Naive thymus-derived CD8-positive, alpha-beta T cell (primary cell): Measurements from ENCODE around the gene CERCAM. TPM values are rescaled to one million over a fixed set of nuclear protein-coding genes. Genes with fewer than 3 reads are reported as not detected.
"Not testable (repeated sequence)": the region's sequence is repeated elsewhere in the genome, so short reads cannot be mapped to it uniquely, and the experiment has no call there.

Experiments
- ATAC-seq, 2 donors: fragments of 150-1000 bp; cut with Tn5 transposase in 1 of 2; sonication (Bioruptor Pico), chemical (Tn5 transposase) in 1 of 2; 1 replicate in 1 of 2; 2 replicates in 1 of 2; pipeline ENCODE4 v1.10.0; 2021; ENCODE audit warnings: mild to moderate bottlenecking in 2 of 2, moderate library complexity in 2 of 2
- POLR2A ChIA-PET: fragments of 350-600 bp; sonication (Branson Sonifier 250); formaldehyde crosslinking; loops from one replicate; lab custom pipeline; 2021; ENCODE audit warnings: antibody characterized with exemption; lab: Charles Lee
- DNase-seq, 10 donors: peaks; one replicate each; pipeline versions ENCODE4 v3.0.0 to v3.0.0-alpha.2; 2020 to 2022
- H3K27ac Mint-ChIP-seq, 10 donors: one replicate each; pipeline ENCODE4 v1.8.0; 2020 to 2022; ENCODE audit warnings: mild to moderate bottlenecking in 10 of 10, mixed read lengths in 10 of 10, moderate library complexity in 4 of 10, inconsistent platforms in 1 of 10
- H3K27me3 Mint-ChIP-seq, 5 donors: one replicate each; pipeline ENCODE4 v1.8.0; 2021 to 2022; ENCODE audit warnings: mixed read lengths in 5 of 5
- H3K36me3 Mint-ChIP-seq, 3 donors: one replicate each; pipeline ENCODE4 v1.8.0; 2020 to 2022; ENCODE audit warnings: mixed read lengths in 3 of 3, mild to moderate bottlenecking in 2 of 3, inconsistent platforms in 1 of 3
- H3K4me1 Mint-ChIP-seq, 4 donors: one replicate each; pipeline ENCODE4 v1.8.0; 2021 to 2022; ENCODE audit warnings: mixed read lengths in 4 of 4
- H3K4me3 Mint-ChIP-seq, 10 donors: one replicate each; pipeline ENCODE4 v1.8.0; 2020 to 2022; ENCODE audit warnings: mild to moderate bottlenecking in 10 of 10, mixed read lengths in 10 of 10, moderate library complexity in 6 of 10, inconsistent platforms in 1 of 10
- H3K9me3 Mint-ChIP-seq, 9 donors: one replicate each; pipeline ENCODE4 v1.8.0; 2020 to 2022; ENCODE audit warnings: mixed read lengths in 9 of 9, mild to moderate bottlenecking in 3 of 9, inconsistent platforms in 1 of 9, moderate library complexity in 1 of 9
- polyA plus RNA-seq, 3 donors: library from polyadenylated mRNA; unstranded; fragments of 300-500 nt; fragmentation: Illumina TruSeq; gene quantifications; one replicate each; pipeline ENCODE4 v1.2.3, GENCODE V29; 2021
- total RNA-seq, 8 experiments: library from RNA in 2 of 8; stranded (reverse) in 2 of 8; gene quantifications; one replicate each; pipeline ENCODE4 v1.2.3 and lab custom pipeline; 2021 to 2026

CERCAM gene
- total and polyA plus RNA-seq, 5 experiments from 2014 or later = 0.14 to 1.7 (median 0.90) TPM

GRCh38 chr9:128412120-128412790 is 8.4 kb upstream of the CERCAM start:
- Mint-ChIP-seq H3K4me1 (no peaks in the 10 kb centered on the region), H3K27me3 (peaks cover 28 to 69% (median 46%) of the 10 kb centered on the region in 5 donors), H3K27ac (no peak overlapping the region), H3K9me3 (no peaks in the 10 kb centered on the region), H3K36me3 (peaks cover 0 to 2% (median 0%) of the 10 kb centered on the region in 3 donors), H3K4me3 (no peak overlapping the region)
- DNase-seq (peak in 7 of 10 donors; percentile 27 to 53 (median 37)), ATAC-seq (peak; percentile 53 to 66)
- POLR2A ChIA-PET = interaction anchor here (0.5 kb wide), 1 partner anchor 19 kb away, joined by 3 read pairs; no protein-coding TSS in a partner anchor

GRCh38 chr9:128413728-128414127 is 6.9 kb upstream of the CERCAM start:
- H3K27ac Mint-ChIP-seq, H3K4me3 Mint-ChIP-seq, DNase-seq, POLR2A ChIA-PET, H3K4me1 Mint-ChIP-seq, ATAC-seq, H3K36me3 Mint-ChIP-seq, H3K9me3 Mint-ChIP-seq: not testable (repeated sequence)
- peaks cover 28 to 70% (median 42%) of the 10 kb centered on the region in 5 donors for H3K27me3 Mint-ChIP-seq

- Mint-ChIP-seq H3K27me3 (peaks cover 28 to 74% (median 47%) of the 10 kb centered on the region in 5 donors), H3K27ac (no peak overlapping the region), H3K36me3 (peaks cover 0 to 2% (median 0%) of the 10 kb centered on the region in 3 donors), H3K9me3 (no peaks in the 10 kb centered on the region), H3K4me1 (peaks cover 0 to 7% (median 7%) of the 10 kb centered on the region in 4 donors), H3K4me3 (no peak overlapping the region)
- DNase-seq (no peak), ATAC-seq (no peak)
- POLR2A ChIA-PET = no interaction called here
Measured at GRCh38 chr9:128414461-128414860, 6.2 kb upstream of the CERCAM start.

DNA sequence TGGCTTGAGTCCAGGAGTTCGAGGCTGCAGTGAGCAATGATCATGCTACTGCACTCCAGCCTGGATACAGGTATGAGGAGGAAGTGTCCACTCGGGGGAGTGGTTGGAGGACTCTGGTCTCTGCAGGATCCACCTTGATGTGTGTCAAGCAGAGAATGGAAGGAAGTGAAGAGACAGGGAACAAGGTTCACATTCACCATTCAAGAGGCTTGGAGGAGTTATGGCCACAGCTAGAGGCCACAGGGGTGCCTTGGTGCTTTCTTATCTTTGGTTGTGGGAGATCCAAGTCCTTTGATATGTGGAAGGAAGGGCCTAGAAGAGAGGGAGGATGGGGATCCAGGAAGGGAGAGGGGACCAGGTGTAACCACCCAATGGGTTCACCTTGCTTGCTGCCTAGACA is 5.4 kb upstream of the CERCAM start:
- ATAC-seq = no peak
- Mint-ChIP-seq H3K27ac (peak overlapping the region in 2 of 10 donors; percentile 11 to 30), H3K27me3 (peaks cover 28 to 67% (median 40%) of the 10 kb centered on the region in 5 donors), H3K9me3 (no peaks in the 10 kb centered on the region), H3K36me3 (peaks cover 0 to 2% (median 0%) of the 10 kb centered on the region in 3 donors), H3K4me1 (peaks cover 0 to 13% (median 13%) of the 10 kb centered on the region in 4 donors), H3K4me3 (no peak overlapping the region)
- POLR2A ChIA-PET = no interaction called here
- no peak for DNase-seq

DNA sequence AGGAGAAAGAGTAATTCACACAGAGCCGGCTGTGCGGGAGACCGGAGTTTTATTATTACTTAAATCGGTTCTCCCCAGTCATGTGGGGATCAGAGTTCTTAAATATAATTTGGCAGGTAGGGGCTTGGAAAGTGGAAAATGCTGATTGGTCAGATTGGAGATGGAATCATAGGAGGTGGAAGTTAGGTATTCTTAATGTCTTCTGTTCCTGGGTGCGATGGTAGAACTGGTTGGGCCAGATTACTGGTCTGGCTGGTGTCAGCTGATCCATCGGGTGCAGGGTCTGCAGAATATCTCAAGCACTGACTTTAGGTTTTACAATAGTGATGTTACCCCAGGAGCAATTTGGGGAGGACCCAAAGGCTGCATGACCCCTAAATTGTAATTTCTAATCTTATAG is 4.6 kb upstream of the CERCAM start:
- POLR2A ChIA-PET = no interaction called here
- Mint-ChIP-seq H3K27ac (peak overlapping the region in 1 of 10 donors; percentile 47), H3K36me3 (peaks cover 0 to 2% (median 0%) of the 10 kb centered on the region in 3 donors), H3K27me3 (peaks cover 27 to 64% (median 40%) of the 10 kb centered on the region in 5 donors), H3K4me1 (peaks cover 0 to 13% (median 13%) of the 10 kb centered on the region in 4 donors), H3K4me3 (no peak overlapping the region), H3K9me3 (no peaks in the 10 kb centered on the region)
- DNase-seq = no peak
- no peak for ATAC-seq

GRCh38 chr9:128416432-128417019 is 4.1 kb upstream of the CERCAM start:
- Mint-ChIP-seq H3K27me3 (peaks cover 22 to 59% (median 35%) of the 10 kb centered on the region in 5 donors), H3K36me3 (peaks cover 0 to 2% (median 0%) of the 10 kb centered on the region in 3 donors), H3K4me1 (peaks cover 0 to 13% (median 13%) of the 10 kb centered on the region in 4 donors), H3K4me3 (peak overlapping the region in 1 of 10 donors; percentile 20), H3K27ac (no peak overlapping the region), H3K9me3 (no peaks in the 10 kb centered on the region)
- no peak for DNase-seq
- no peak for ATAC-seq
- POLR2A ChIA-PET = no interaction called here

DNA sequence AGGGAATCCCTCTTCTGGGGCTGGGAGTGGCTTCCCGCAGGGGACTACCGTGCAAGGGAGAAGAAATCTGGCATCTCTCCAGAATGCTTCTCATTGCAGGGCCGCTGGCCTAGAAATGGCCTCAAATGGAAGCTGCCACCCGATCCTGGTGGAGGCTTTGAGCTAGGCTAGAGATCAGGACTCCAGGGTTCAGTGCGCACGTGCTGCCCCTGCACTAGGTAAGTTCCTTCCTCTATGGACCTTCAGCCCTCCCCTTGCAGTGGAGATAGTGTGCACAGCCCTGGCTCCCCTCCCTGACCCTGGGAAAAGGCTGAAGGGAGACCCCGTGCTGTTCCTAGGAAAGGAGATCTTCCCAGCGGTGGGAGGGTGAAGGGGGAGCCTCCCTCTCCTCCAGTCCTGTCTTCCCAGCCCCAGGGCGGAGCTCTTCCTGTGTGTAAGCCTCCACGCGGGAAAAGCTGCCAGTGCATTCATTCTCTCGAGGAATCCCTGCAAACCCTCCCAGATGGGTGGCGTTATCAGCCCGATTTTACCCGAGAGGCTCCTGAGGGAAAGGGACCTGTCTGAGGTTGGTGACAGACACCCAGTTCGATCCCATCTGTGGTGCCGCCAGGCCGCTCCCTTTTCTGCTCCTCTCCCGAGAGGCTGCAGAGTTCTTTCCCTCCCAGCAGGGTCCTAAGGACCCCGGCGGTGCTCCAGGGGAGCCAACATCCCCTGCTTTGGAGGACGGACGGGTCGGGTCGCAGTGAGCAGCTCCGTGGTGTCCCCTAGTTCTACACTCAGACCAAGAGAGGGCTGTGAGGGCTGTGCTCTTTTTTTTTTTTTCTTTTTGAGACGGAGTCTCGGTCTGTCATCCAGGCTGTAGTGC is 1.4 kb upstream of the CERCAM start:
- H3K27me3 Mint-ChIP-seq = peaks cover 17 to 39% (median 27%) of the 10 kb centered on the region in 5 donors
- ATAC-seq (peak in 1 of 2 donors; percentile 15), DNase-seq (peak in 1 of 10 donors; percentile 20)
- POLR2A ChIA-PET = interaction anchor here (0.6 to 0.9 kb wide), 7 partner anchors 11 to 1947 kb away, joined by 3 to 4 read pairs (median 3); partner anchors contain the start of genes ODF2 and URM1
- H3K36me3 Mint-ChIP-seq = no peaks in the 10 kb centered on the region
- H3K4me1 Mint-ChIP-seq = peaks cover 0 to 13% (median 13%) of the 10 kb centered on the region in 4 donors
- peak overlapping the region; percentile 75 to 84 (median 81) for H3K4me3 Mint-ChIP-seq
- peak overlapping the region in 3 of 10 donors; percentile 58 to 74 (median 68) for H3K27ac Mint-ChIP-seq
- no peaks in the 10 kb centered on the region for H3K9me3 Mint-ChIP-seq

DNA sequence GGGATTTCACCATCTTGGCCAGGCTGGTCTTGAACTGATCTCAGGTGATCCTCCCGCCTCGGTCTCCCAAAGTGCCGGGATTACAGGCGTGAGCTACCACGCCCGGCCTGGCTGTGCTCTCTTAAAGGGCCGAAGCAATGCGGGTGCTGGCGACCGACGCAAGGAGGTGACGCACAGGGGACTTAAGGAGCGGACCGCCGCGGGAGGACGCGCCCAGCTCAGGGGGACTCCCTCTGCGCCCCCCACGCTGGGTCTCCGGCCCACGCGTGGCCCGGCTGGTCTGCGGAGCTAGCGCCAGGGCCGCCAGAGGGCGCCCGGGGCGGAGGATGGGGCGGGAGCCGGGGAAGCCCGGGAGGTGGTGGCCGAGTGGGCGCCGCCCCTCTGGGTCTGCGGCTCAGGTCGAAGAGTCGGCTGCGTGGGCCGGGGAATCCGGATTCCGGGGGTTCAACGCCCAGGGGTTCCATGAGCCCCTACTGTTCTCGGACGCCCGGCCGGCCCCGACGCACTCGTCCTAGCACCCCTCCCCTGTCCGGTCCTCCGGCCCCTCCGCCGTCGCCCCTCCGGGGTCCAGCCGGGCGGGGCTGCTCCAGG is 502 bp upstream of the CERCAM start:
- Mint-ChIP-seq H3K27me3 (peaks cover 11 to 30% (median 18%) of the 10 kb centered on the region in 5 donors), H3K36me3 (no peaks in the 10 kb centered on the region), H3K4me1 (peaks cover 0 to 13% (median 13%) of the 10 kb centered on the region in 4 donors), H3K4me3 (peak overlapping the region; percentile 75 to 84 (median 81)), H3K9me3 (no peaks in the 10 kb centered on the region), H3K27ac (peak overlapping the region in 3 of 10 donors; percentile 40 to 74 (median 68))
- ATAC-seq = peak; percentile 79 to 88
- DNase-seq = peak; percentile 16 to 72 (median 52)
- POLR2A ChIA-PET = interaction anchor here (0.7 to 0.9 kb wide), 5 partner anchors 36 to 1580 kb away, joined by 3 to 4 read pairs (median 3); partner anchors contain the start of genes ODF2 and URM1

DNA sequence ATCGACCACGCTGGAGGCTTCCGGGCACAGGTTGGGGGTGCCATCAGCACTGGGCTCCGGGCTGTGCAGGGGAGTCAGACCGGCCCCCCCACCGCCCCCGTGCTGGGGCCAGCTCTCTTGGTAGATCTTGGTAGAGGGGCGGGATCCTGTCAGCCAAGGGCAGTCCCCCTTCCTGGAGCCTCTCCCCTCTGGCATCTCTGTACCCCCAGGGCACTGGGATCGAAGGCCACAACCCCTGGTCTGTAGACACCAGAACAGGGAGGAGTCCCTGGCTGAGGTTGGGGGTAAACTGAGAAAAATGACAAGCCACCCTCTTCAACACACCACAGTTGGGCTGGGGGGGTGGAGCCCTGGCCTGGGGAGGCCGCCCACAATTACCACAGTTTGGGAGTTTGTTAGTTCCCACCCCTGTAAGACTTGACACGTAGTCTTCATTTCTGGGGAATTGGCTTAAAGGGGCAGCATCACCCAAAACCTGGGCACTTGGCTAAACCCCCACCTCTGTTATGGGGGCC is 882 bp downstream of the CERCAM start:
- Mint-ChIP-seq H3K4me3 (peak overlapping the region in 8 of 10 donors; percentile 47 to 81 (median 72)), H3K36me3 (no peaks in the 10 kb centered on the region), H3K4me1 (peaks cover 0 to 13% (median 13%) of the 10 kb centered on the region in 4 donors), H3K27me3 (peaks cover 2 to 18% (median 4%) of the 10 kb centered on the region in 5 donors), H3K9me3 (no peaks in the 10 kb centered on the region), H3K27ac (peak overlapping the region in 2 of 10 donors; percentile 3 to 27)
- no peak for DNase-seq
- ATAC-seq = no peak
- POLR2A ChIA-PET = interaction anchor here (0.5 kb wide), 1 partner anchor 85 kb away, joined by 3 read pairs; no protein-coding TSS in a partner anchor

- DNase-seq, H3K36me3 Mint-ChIP-seq, H3K9me3 Mint-ChIP-seq, ATAC-seq, POLR2A ChIA-PET: not testable (repeated sequence)
- H3K4me3 Mint-ChIP-seq = peak overlapping the region in 8 of 10 donors; percentile 9 to 64 (median 52)
- peaks cover 0 to 15% (median 0%) of the 10 kb centered on the region in 5 donors for H3K27me3 Mint-ChIP-seq
- H3K27ac Mint-ChIP-seq = peak overlapping the region in 3 of 10 donors; percentile 27 to 62 (median 40)
- peaks cover 0 to 13% (median 13%) of the 10 kb centered on the region in 4 donors for H3K4me1 Mint-ChIP-seq
Measured at GRCh38 chr9:128422022-128422782, 1.5 kb downstream of the CERCAM start.

- POLR2A ChIA-PET = no interaction called here
- Mint-ChIP-seq H3K4me3 (peak overlapping the region in 5 of 10 donors; percentile 9 to 60 (median 22)), H3K9me3 (no peaks in the 10 kb centered on the region), H3K4me1 (peaks cover 0 to 13% (median 13%) of the 10 kb centered on the region in 4 donors), H3K36me3 (no peaks in the 10 kb centered on the region), H3K27me3 (peaks cover 0 to 10% (median 0%) of the 10 kb centered on the region in 5 donors), H3K27ac (peak overlapping the region in 2 of 10 donors; percentile 37 to 40)
- no peak for ATAC-seq
- no peak for DNase-seq
Measured at GRCh38 chr9:128422783-128423150, 2.1 kb downstream of the CERCAM start.
